Measurements from ENCODE around the gene CDK5. TPM values are rescaled to one million over a fixed set of nuclear protein-coding genes. Genes with fewer than 3 reads are reported as not detected.

CDK5 gene
- total and polyA plus RNA-seq, 2 of the 13 experiments (the other 11 are each of a cell fraction or from before 2014, with no cell fraction given), result 16.4 to 21.3 TPM

DNA sequence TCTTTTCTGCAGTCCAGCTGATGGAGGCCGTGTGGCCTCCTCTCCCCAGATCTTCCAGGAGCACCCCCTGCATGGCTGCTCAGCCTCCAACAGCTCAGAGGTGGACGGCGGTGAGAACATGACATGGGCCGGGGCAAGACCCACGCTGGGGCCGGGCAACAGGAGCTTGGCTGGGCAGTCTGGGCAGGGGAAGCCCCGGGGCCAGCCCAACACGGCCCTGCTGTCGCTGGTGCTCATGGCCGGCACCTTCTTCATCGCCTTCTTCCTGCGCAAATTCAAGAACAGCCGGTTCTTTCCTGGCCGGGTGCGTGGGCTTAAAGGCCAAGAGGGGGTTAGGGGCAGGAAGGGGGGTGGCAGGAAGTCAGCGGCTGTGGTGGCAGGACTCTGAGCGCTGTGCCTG is 16.3 kb upstream of the CDK5 start:
- H4K20me1 ChIP-seq (ENCODE audit: insufficient read depth, low read length), result no peaks in the 10 kb centered on the region
- ChIA-PET CTCF (ENCODE audit: low intra/inter-chr PET ratio, low total read pairs) (no interaction called here), POLR2A (interaction anchor here (3.4 kb wide), 1 partner anchor 11 kb away, joined by 30 read pairs; no protein-coding TSS in a partner anchor)
- FAIRE-seq (no peak), ATAC-seq (no peak), DNase-seq (ENCODE audit: low spot score) (no peak)
- H3K36me3 ChIP-seq (replicated peaks in 1 of 2; ENCODE audit: control insufficient read depth in 1 of 2, insufficient read depth in 2 of 2, low read length in 2 of 2), result peaks cover 20 to 57% of the 10 kb centered on the region in 2 experiments
- peaks cover 3% of the 10 kb centered on the region for H3K4me1 ChIP-seq (ENCODE audit: insufficient read depth, low read length)
- no peaks in the 10 kb centered on the region for H3K9me3 ChIP-seq (ENCODE audit: low read length)
- H3K27ac ChIP-seq (ENCODE audit: extremely low read length, insufficient read depth, low read length), result no peak overlapping the region
- no TSS peak for BruUV-seq (replicated peaks)
- intact Hi-C loops (cut with micrococcal nuclease; ENCODE audit: unreplicated experiment) (no loop called here), in situ Hi-C loops (cut with HindIII; ENCODE audit: extremely low pct_ligation_motif_present, low pct_unique_long_range_greater_than_20kb) (no loop called here)
- 97% methylated on average over 10 of the region's 17 CpGs for WGBS (ENCODE audit: low lambda C conversion rate)
- H2AFZ ChIP-seq (ENCODE audit: low read length), result no peak overlapping the region
- no peak overlapping the region for H3K9ac ChIP-seq (ENCODE audit: insufficient read depth, low read depth, low read length)
- no peak overlapping the region for H3K4me2 ChIP-seq (ENCODE audit: low read depth, low read length)
- TF ChIP-seq AGO2 (optimal IDR thresholded peaks at IDR 0.05; ENCODE audit: low read depth, low read length) (peak; percentile 57), RBAK (CRISPR knock-in tag; IDR thresholded peaks at IDR 0.05) (no peak), RBFOX2 (IDR thresholded peaks at IDR 0.05; ENCODE audit: low read depth, low read length) (peak; percentile 52)
- H3K27me3 ChIP-seq (ENCODE audit: control insufficient read depth in 1 of 2, insufficient read depth in 2 of 2, low read length in 2 of 2), result no peaks in the 10 kb centered on the region
- no peak overlapping the region for H3K4me3 ChIP-seq (replicated peaks in 1 of 3; ENCODE audit: insufficient read depth in 1 of 3, low read depth in 2 of 3, low read length in 3 of 3)
- peaks cover 2% of the 10 kb centered on the region for H3K79me2 ChIP-seq (ENCODE audit: insufficient read depth, low read length)

DNA sequence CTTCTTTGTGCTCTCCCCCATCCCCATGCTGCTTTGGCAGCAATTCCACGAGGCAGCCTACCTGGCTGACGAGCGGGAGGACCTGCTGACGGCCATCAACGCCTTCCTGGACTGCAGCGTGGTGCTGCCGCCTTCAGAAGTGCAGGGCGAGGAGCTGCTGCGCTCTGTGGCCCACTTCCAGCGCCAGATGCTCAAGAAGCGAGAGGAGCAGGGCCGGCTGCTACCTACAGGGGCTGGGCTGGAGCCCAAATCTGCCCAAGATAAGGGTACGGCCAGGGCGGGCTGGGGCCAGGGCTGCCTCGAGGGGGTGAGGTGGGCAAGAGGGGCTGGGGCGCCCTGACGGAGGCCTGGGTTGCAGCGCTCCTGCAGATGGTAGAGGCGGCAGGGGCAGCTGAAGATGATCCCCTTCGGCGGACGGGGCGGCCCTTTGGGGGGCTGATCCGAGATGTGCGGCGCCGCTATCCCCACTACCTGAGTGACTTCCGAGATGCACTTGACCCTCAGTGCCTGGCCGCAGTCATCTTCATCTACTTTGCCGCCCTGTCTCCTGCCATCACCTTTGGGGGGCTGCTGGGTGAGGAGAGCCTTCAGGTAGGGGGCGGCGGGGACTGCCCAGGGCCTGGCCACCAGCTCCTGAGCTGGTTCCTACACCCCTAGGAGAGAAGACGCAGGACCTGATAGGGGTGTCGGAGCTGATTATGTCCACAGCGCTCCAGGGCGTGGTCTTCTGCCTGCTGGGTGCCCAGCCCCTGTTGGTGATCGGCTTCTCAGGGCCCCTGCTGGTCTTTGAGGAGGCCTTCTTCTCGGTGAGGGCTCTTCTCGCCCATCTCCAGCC is 13.6 kb upstream of the CDK5 start:
- Histone ChIP-seq H3K27me3 (ENCODE audit: control insufficient read depth in 1 of 2, insufficient read depth in 2 of 2, low read length in 2 of 2) (no peaks in the 10 kb centered on the region), H3K4me1 (ENCODE audit: insufficient read depth, low read length) (no peaks in the 10 kb centered on the region), H3K4me3 (replicated peaks in 1 of 3; ENCODE audit: insufficient read depth in 1 of 3, low read depth in 2 of 3, low read length in 3 of 3) (no peak overlapping the region), H3K9me3 (ENCODE audit: low read length) (no peaks in the 10 kb centered on the region), H3K36me3 (replicated peaks in 1 of 2; ENCODE audit: control insufficient read depth in 1 of 2, insufficient read depth in 2 of 2, low read length in 2 of 2) (peaks cover 26 to 80% of the 10 kb centered on the region in 2 experiments), H3K79me2 (ENCODE audit: insufficient read depth, low read length) (no peaks in the 10 kb centered on the region), H3K4me2 (ENCODE audit: low read depth, low read length) (no peak overlapping the region), H3K9ac (ENCODE audit: insufficient read depth, low read depth, low read length) (no peak overlapping the region), H2AFZ (ENCODE audit: low read length) (no peak overlapping the region), H3K27ac (ENCODE audit: extremely low read length, insufficient read depth, low read length) (no peak overlapping the region), H4K20me1 (ENCODE audit: insufficient read depth, low read length) (no peaks in the 10 kb centered on the region)
- ATAC-seq (no peak), DNase-seq (ENCODE audit: low spot score) (no peak), FAIRE-seq (no peak)
- in situ Hi-C loops (cut with HindIII; ENCODE audit: extremely low pct_ligation_motif_present, low pct_unique_long_range_greater_than_20kb), result no loop called here
- intact Hi-C loops (cut with micrococcal nuclease; ENCODE audit: unreplicated experiment), result no loop called here
- POLR2A ChIA-PET, result interaction anchor here (2.2 to 3.4 kb wide), 2 partner anchors 9 to 10 kb away, joined by 7 to 30 read pairs; partner anchors contain the start of gene FASTK
- CTCF ChIA-PET (ENCODE audit: low intra/inter-chr PET ratio, low total read pairs), result no interaction called here
- BruUV-seq (replicated peaks), result no TSS peak
- TF ChIP-seq ZFX (CRISPR knock-in tag; IDR thresholded peaks at IDR 0.05; ENCODE audit: low read depth), result no peak
- peak; percentile 48 for TF ChIP-seq AGO2 (optimal IDR thresholded peaks at IDR 0.05; ENCODE audit: low read depth, low read length)
- WGBS (ENCODE audit: low lambda C conversion rate), result 97% methylated on average over 24 of the region's 39 CpGs

All from HepG2 (cell line).